HG03039 (cell line): ENCODE results near the gene TMEM97.
A peak's percentile ranks its signal among the peaks of the same experiment; 100 is the strongest.
"Not testable (repeated sequence)": the region's sequence is repeated elsewhere in the genome, so short reads cannot be mapped to it uniquely, and the experiment has no call there.

Experiments
- ATAC-seq: cut with Tn5 transposase; IDR thresholded peaks from one replicate; pipeline ENCODE4 v1.9.1; 2021; ENCODE audit warnings: mild to moderate bottlenecking, moderate library complexity; ENCODE audit not compliant: unreplicated experiment

The TMEM97 gene

GRCh38 chr17:28318759-28319597 lies at the start of gene TMEM97:
Gene TMEM97, plus strand, starts transcription at chr17:28319200. Its CDS starts 40 bp downstream, at chr17:28319240.
- peak; percentile 92 for ATAC-seq

DNA sequence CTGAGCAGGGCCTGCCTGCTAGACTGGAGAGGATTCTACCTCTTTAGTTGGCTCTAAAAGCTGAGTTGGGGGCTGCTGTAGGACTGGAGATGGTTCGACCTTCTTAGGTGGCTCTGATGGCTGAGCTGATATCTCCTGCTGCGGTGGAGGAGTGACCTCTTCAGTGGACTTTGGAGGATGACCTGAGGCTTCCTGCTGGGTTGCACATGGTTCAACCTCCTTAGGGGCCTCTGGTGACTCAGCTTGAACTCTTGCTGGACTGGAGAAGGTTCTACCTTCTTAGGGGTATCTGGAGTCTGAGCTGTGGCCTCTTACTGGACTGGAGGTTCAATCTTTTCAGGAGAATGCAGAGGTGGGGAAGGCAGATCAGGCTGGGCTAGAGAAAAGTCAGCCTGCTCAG lies 48.9 kb upstream of the TMEM97 start:
- no peak for ATAC-seq

DNA sequence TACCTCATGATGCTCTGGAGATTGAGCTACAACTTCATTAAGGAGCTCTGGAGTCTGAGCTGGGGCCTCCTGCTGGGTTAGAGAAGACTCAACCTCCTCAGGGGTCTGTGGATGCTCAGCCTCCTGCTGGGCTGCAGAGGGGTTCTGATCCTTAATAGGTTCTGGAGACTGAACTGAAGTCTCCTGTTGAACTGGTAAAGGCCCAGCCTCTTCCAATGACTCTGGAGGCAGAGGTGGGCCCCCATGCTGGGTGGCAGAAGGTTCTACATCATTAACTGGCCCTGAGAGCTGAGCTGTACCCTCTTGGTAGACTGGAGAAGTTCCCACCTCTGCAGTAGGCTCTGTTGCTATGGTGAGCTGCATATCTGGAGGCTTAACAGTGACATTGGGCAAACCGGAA lies 48.1 kb upstream of the TMEM97 start:
- ATAC-seq, result no peak

DNA sequence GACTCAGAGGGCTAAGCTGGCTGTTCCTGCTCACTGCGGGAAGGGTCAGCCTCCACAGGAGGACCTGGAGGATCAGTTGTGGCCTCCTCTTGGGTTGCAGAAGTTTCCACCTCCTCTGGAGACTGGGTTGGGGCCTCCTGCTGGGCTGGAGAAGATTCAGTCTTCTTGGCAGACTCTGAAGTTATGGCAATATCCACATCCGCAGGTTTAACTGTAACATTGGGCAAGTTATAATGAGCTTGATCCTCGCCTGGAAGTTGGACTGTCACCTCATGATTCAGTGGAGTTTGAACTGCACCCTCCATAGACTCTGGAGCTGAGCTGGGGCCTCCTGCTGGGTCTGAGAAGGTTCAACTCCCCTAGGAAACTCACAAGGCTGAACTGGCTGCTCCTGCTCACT lies 47.6 kb upstream of the TMEM97 start:
- ATAC-seq, result no peak

- no peak for ATAC-seq
These were observed 46.8 kb upstream of the TMEM97 start for GRCh38 chr17:28272166-28272565.

- ATAC-seq, result not testable (repeated sequence)
These were observed 45.7 kb upstream of the TMEM97 start for GRCh38 chr17:28273341-28273740.

DNA sequence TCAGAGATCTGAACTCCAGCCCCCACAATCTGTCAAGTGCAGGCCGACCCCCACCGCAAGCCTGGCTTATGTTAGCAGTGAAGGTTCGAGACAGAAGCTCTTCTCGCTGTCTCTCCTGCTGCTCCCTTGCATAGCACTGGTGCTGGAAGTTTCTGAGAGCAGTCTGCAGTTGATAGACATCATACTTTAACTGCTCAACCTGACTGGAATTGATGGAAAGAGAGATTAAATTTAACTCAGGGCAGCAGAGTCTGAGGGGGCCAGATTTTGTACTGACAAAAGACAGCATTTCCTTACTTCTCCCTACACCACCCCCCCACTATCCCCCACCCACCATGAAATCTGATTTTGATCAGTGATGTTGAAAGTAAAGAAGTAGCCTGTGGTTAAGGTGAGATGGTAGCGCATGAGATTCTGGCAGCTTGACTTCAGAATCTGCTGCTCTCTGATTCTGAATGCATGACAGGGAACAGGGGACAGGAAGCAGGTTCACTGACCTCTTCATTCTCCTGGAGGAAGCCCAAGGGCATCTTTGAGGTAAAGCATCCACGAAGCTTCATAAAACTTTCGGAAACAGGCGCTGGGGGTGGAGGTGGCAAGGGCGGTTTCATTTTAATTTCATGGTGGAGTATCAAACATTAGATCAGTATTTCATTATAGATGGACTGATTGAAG lies 44.3 kb upstream of the TMEM97 start:
- ATAC-seq, result no peak

- no peak for ATAC-seq
These were observed 43.0 kb upstream of the TMEM97 start for GRCh38 chr17:28276011-28276410.

GRCh38 chr17:28279411-28279810 lies 39.6 kb upstream of the TMEM97 start:
- ATAC-seq, result no peak

GRCh38 chr17:28280826-28281225 lies 38.2 kb upstream of the TMEM97 start:
- no peak for ATAC-seq

- no peak for ATAC-seq
These were observed 36.4 kb upstream of the TMEM97 start for GRCh38 chr17:28282596-28282995.

- no peak for ATAC-seq
These were observed 33.0 kb upstream of the TMEM97 start for GRCh38 chr17:28285965-28286364.

- ATAC-seq, result no peak
These were observed 28.3 kb upstream of the TMEM97 start for GRCh38 chr17:28290703-28291102.

GRCh38 chr17:28291780-28292330 lies 27.1 kb upstream of the TMEM97 start:
- no peak for ATAC-seq

GRCh38 chr17:28292878-28293277 lies 26.1 kb upstream of the TMEM97 start:
- not testable (repeated sequence) for ATAC-seq

DNA sequence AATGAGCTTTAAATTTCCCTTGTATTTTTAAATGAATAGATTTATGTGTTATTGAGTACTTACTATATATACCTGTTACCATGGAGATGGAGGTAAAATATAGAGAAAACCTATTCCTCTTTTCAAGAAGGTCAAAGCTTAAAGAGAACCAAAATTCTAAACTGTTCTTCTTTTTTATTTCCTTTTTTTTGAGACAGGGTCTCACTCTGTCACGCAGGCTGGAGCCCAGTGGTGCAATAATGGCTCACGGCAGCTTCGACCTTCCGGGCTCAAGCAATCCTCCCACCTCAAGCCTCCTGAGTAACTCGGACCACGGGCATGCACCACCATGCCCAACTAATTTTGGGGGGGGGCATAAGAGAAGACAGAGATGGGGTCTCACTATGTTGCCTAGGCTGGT lies 25.0 kb upstream of the TMEM97 start:
- ATAC-seq, result no peak

DNA sequence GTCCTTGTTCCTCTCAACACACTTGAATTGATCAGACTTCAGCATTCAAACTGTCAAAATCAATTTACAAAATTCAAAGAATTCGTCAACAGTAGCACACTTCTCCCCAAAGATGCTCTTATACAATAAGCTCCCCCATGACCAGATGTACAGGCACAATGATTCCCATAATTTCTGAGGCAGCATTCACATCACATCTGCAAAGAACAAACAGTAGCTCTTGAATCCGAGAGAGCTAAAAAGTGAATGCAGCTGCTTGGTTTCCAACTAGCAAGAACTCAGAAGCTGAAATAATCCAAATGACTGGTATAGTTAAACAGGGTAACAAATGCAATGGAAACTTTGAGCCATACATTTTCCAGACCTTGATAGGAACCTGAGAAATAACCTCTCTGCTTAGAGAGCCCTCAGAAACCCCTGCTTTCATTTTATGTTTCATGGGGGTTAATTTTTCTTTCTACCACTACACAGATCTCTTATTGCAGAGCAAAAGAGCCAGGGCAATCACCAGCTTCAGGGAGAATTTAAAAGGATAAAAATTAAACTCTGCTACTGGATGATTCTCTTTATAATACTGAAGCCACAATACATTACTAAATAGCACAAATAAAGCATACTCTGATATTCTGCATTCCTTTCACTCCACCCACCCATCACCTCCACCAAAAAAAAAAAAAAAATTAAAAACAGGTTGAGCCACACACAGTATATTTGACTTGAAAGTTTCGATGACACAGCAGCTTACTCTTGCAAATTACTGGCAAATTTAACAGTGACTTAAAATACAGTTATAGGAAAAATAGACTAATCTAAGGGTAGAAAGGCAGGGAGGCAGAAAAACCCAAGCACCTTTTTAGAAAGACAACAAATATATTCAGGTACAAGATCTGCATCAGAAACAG lies 23.1 kb upstream of the TMEM97 start:
- no peak for ATAC-seq

DNA sequence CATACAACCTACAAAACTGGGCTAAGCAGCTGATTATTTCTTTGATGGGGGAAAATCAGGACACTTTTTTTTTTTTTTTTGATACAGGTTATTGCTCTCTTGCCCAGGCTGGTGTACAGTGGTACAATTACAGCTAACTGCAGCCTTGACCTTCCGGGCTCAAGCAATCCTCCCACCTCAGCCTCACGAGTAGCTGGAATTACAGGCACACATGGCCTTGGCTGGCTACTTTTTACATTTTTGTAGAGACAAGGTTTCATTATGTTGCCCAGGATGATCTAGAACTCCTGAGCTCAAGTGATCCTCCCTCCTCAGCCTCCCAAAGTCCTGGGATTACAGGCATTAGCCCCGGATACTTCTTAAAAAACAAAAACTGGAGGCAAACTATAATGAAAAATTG lies 20.6 kb upstream of the TMEM97 start:
- no peak for ATAC-seq

DNA sequence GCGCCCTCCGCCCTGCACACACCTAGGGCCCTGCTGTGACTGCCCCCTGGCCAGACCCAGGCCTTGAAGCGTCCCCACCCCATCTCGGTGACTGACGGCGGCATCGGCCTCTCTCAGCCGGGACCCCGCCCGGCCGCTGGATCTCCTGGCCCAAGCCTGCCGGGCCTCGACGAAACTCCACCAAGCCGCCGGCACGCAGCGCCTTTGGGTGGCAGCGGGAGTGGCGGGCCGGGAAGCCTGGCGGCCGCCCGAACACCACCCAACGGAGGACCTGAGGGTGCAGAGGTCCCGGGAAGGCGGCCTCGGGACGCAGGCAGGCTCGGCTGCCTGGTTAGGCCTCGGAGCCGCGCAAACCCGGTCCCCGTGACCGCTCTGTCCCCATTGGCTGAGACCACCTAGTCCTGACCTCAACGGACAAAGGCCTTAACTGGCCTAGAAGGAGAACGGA lies 12.0 kb upstream of the TMEM97 start:
- ATAC-seq, result no peak

DNA sequence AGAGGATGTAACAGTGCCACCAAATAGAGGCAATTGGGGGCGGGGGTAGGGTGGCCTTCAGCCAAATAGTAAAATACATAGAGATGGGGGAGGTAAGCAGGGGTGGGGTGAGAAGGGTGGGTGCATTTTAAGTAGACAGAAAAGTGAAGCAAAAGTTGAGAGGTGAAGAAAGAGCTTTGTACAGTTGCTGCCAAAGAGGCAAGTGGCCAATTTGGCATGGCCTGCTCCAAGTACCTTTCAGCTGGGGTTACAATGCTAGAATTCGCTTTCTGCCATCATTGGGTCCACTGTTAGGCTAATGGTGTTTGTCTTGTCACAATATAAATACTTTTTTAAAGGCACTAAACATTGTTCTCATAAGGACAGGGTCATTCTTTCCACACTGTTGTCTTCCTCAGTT lies 5.2 kb upstream of the TMEM97 start:
- ATAC-seq, result no peak
